ENCODE data around the gene EEF1AKMT2. TPM values are rescaled to one million over a fixed set of nuclear protein-coding genes. Genes with fewer than 3 reads are reported as not detected.

EEF1AKMT2 gene
- total and polyA plus RNA-seq, 2 of the 13 experiments (the other 11 are each of a cell fraction or from before 2014, with no cell fraction given): 11.3 to 19.3 TPM

DNA sequence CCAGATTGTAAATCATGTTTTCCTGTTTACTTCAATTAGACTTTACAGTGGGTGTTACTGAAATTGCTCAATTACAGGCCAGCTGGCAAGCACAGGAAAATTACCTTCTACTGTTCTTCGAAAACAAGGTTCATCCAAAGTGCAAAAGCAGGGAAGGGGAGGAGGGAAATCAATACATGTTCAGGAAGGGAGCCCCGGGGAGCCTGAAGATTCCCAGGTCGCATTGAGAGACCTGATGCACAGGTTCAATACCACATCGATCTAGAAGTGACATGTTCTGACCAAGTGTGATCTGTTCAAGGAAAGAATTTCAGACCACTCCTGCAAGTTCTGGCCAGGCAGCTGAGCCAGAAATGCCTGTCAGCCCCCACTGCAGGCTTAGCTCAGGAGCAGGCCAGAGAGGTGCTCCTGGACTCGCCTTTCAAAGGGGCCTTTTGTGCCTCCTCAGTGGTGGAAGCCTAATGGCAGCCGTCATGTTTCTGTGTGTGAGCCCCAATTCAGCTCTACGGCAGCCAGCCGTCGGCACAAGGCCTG is 83.4 kb downstream of the EEF1AKMT2 start (continued):
- TF ChIP-seq, protein P1, sequence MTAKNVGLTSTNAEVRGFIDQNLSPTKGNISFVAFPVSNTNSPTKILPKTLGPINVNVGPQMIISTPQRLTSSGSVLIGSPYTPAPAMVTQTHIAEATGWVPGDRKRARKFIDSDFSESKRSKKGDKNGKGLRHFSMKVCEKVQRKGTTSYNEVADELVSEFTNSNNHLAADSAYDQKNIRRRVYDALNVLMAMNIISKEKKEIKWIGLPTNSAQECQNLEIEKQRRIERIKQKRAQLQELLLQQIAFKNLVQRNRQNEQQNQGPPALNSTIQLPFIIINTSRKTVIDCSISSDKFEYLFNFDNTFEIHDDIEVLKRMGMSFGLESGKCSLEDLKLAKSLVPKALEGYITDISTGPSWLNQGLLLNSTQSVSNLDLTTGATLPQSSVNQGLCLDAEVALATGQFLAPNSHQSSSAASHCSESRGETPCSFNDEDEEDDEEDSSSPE (CRISPR knock-in tag; IDR thresholded peaks at IDR 0.05): no peak
- TF ChIP-seq SCMH1 (CRISPR knock-in tag; IDR thresholded peaks at IDR 0.05; ENCODE audit: borderline replicate concordance) (no peak), MYNN (CRISPR knock-in tag; IDR thresholded peaks at IDR 0.05; ENCODE audit: low read depth) (no peak), SSRP1 (CRISPR knock-in tag; IDR thresholded peaks at IDR 0.05) (no peak), SALL1 (CRISPR knock-in tag; IDR thresholded peaks at IDR 0.05) (peak; percentile 74), U2AF2 (IDR thresholded peaks at IDR 0.05; ENCODE audit: low read depth, low read length) (no peak), ISX (CRISPR knock-in tag; conservative IDR thresholded peaks at IDR 0.05) (no peak), NR2F2 (IDR thresholded peaks at IDR 0.05; ENCODE audit: borderline replicate concordance, low read depth) (no peak), ZNF644 (CRISPR knock-in tag; IDR thresholded peaks at IDR 0.05; ENCODE audit: low read depth) (no peak), MEF2D (CRISPR knock-in tag; IDR thresholded peaks at IDR 0.05) (no peak), ZNF737 (CRISPR knock-in tag; IDR thresholded peaks at IDR 0.05; ENCODE audit: borderline replicate concordance) (no peak)
- TF ChIP-seq, protein P2, sequence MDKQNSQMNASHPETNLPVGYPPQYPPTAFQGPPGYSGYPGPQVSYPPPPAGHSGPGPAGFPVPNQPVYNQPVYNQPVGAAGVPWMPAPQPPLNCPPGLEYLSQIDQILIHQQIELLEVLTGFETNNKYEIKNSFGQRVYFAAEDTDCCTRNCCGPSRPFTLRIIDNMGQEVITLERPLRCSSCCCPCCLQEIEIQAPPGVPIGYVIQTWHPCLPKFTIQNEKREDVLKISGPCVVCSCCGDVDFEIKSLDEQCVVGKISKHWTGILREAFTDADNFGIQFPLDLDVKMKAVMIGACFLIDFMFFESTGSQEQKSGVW (CRISPR knock-in tag; IDR thresholded peaks at IDR 0.05; ENCODE audit: borderline replicate concordance): no peak
- TF ChIP-seq, protein P3, sequence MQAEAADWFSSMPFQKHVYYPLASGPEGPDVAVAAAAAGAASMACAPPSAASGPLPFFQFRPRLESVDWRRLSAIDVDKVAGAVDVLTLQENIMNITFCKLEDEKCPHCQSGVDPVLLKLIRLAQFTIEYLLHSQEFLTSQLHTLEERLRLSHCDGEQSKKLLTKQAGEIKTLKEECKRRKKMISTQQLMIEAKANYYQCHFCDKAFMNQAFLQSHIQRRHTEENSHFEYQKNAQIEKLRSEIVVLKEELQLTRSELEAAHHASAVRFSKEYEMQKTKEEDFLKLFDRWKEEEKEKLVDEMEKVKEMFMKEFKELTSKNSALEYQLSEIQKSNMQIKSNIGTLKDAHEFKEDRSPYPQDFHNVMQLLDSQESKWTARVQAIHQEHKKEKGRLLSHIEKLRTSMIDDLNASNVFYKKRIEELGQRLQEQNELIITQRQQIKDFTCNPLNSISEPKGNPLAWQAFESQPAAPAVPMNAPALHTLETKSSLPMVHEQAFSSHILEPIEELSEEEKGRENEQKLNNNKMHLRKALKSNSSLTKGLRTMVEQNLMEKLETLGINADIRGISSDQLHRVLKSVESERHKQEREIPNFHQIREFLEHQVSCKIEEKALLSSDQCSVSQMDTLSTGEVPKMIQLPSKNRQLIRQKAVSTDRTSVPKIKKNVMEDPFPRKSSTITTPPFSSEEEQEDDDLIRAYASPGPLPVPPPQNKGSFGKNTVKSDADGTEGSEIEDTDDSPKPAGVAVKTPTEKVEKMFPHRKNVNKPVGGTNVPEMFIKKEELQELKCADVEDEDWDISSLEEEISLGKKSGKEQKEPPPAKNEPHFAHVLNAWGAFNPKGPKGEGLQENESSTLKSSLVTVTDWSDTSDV (CRISPR knock-in tag; IDR thresholded peaks at IDR 0.05): no peak
- TF ChIP-seq, protein P4, sequence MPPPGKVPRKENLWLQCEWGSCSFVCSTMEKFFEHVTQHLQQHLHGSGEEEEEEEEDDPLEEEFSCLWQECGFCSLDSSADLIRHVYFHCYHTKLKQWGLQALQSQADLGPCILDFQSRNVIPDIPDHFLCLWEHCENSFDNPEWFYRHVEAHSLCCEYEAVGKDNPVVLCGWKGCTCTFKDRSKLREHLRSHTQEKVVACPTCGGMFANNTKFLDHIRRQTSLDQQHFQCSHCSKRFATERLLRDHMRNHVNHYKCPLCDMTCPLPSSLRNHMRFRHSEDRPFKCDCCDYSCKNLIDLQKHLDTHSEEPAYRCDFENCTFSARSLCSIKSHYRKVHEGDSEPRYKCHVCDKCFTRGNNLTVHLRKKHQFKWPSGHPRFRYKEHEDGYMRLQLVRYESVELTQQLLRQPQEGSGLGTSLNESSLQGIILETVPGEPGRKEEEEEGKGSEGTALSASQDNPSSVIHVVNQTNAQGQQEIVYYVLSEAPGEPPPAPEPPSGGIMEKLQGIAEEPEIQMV (CRISPR knock-in tag; IDR thresholded peaks at IDR 0.05; ENCODE audit: low read depth): no peak
- TF ChIP-seq, protein P5, sequence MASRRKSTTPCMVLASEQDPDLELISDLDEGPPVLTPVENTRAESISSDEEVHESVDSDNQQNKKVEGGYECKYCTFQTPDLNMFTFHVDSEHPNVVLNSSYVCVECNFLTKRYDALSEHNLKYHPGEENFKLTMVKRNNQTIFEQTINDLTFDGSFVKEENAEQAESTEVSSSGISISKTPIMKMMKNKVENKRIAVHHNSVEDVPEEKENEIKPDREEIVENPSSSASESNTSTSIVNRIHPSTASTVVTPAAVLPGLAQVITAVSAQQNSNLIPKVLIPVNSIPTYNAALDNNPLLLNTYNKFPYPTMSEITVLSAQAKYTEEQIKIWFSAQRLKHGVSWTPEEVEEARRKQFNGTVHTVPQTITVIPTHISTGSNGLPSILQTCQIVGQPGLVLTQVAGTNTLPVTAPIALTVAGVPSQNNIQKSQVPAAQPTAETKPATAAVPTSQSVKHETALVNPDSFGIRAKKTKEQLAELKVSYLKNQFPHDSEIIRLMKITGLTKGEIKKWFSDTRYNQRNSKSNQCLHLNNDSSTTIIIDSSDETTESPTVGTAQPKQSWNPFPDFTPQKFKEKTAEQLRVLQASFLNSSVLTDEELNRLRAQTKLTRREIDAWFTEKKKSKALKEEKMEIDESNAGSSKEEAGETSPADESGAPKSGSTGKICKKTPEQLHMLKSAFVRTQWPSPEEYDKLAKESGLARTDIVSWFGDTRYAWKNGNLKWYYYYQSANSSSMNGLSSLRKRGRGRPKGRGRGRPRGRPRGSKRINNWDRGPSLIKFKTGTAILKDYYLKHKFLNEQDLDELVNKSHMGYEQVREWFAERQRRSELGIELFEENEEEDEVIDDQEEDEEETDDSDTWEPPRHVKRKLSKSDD (CRISPR knock-in tag; IDR thresholded peaks at IDR 0.05; ENCODE audit: low read depth): no peak
- TF ChIP-seq, protein P6, sequence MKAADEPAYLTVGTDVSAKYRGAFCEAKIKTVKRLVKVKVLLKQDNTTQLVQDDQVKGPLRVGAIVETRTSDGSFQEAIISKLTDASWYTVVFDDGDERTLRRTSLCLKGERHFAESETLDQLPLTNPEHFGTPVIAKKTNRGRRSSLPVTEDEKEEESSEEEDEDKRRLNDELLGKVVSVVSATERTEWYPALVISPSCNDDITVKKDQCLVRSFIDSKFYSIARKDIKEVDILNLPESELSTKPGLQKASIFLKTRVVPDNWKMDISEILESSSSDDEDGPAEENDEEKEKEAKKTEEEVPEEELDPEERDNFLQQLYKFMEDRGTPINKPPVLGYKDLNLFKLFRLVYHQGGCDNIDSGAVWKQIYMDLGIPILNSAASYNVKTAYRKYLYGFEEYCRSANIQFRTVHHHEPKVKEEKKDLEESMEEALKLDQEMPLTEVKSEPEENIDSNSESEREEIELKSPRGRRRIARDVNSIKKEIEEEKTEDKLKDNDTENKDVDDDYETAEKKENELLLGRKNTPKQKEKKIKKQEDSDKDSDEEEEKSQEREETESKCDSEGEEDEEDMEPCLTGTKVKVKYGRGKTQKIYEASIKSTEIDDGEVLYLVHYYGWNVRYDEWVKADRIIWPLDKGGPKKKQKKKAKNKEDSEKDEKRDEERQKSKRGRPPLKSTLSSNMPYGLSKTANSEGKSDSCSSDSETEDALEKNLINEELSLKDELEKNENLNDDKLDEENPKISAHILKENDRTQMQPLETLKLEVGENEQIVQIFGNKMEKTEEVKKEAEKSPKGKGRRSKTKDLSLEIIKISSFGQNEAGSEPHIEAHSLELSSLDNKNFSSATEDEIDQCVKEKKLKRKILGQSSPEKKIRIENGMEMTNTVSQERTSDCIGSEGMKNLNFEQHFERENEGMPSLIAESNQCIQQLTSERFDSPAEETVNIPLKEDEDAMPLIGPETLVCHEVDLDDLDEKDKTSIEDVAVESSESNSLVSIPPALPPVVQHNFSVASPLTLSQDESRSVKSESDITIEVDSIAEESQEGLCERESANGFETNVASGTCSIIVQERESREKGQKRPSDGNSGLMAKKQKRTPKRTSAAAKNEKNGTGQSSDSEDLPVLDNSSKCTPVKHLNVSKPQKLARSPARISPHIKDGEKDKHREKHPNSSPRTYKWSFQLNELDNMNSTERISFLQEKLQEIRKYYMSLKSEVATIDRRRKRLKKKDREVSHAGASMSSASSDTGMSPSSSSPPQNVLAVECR (CRISPR knock-in tag; IDR thresholded peaks at IDR 0.05; ENCODE audit: borderline replicate concordance): peak; percentile 59; the same call in 1 of the 2 replicates
